ENCODE measurements around the gene CTSA.
"Not testable (repeated sequence)": the region's sequence is repeated elsewhere in the genome, so short reads cannot be mapped to it uniquely, and the experiment has no call there.

Gene CTSA

DNA sequence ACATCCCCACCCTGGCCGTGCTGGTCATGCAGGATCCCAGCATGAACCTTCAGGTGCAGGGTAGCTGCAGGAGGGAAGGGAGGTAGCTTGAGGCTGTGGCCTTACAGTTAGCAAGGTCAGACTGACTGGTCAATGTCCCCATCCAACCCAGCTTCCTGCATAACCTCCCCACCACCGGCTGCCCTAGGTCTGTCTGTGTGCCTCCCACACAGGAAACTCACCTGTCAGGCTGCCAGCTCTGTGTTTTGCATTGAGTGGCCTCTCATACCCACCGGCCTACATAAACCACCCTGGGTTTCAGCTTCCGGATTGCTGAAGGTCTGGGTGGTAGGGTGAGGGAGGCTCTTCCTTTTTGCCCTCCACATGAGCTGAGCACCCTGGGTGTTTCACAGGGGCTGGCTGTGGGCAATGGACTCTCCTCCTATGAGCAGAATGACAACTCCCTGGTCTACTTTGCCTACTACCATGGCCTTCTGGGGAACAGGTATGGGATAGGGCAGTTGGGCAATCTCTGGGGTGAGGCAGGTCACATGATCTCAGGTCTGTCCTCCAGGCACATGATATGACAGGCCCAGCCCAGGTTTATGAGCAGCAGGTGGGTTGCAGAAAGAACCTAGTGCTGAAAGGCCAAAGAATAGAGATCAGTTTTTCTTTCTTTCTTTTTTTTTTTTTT, 1.8 kb downstream of the CTSA start:
- H3K4me3 ChIP-seq (ENCODE audit: low read depth, low read length): no peak overlapping the region

DNA sequence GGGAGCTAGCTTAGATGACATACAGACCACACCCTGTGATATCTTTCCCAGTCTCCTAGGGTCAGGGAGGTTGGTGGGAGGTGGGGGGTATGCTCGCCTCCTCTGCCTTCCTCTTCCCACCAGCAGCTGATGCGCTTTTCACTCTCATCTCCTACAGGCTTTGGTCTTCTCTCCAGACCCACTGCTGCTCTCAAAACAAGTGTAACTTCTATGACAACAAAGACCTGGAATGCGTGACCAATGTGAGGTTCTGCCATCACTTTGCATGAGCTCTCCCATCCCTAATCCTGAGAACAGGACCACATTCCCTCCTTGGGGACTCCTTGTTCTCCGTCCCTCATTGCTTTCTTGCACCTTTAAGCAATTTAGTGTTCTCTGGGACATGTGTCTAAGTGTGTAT, 2.7 kb downstream of the CTSA start:
- H3K4me3 ChIP-seq (ENCODE audit: low read depth, low read length): no peak overlapping the region

DNA sequence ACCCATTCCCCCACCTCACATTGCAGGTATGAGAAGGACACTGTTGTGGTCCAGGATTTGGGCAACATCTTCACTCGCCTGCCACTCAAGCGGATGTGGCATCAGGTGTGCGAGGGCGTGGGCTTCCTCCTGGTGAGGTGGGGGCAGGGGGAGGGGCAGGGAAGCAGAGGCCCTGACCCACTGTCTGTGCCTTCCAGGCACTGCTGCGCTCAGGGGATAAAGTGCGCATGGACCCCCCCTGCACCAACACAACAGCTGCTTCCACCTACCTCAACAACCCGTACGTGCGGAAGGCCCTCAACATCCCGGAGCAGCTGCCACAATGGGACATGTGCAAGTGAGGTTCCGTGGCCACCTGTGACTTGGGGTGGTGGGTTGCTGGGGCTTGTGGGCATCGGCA, 3.7 kb downstream of the CTSA start:
- no peak overlapping the region for H3K4me3 ChIP-seq (ENCODE audit: low read depth, low read length)

DNA sequence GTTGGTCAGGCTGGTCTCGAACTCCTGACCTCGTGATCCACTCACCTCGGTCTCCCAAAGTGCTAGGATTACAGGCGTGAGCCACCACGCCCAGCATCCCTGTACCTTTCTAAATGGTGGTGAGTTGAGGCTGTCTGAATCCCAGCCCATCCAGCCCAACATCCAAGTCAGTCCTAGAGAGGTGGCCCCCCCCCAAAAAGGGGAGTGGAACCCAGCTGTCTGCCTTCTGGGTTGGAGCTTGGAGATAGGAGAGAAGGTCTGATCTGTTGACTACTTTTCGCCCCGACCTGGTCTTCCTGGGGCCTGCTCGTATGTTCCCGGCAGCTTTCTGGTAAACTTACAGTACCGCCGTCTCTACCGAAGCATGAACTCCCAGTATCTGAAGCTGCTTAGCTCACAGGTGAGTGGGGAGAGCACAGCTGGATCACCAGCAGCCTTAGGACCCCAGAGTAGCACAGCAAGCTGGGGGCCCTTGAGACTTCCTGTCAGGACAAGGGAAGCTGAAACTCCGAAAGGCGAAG, 5.6 kb downstream of the CTSA start:
- no peak overlapping the region for H3K4me3 ChIP-seq (ENCODE audit: low read depth, low read length)

DNA sequence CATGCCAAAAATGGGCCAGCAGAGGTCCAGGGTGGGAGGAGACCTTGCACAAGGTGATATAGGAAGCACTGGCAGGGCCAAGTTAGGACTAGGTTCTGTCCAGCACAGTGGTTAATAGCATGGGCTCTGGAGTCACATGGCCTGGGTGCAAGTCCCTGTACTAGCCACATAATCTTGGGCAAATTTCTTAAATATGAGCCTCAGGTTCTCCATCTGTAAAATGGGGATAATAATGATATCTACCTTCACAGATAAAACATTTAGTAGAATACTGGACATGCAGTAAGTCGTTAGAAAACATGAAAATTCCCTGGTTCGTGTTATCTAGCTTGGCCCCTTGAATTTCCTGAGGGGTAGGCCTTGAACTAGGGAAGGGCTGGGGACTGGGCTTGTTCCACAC, 6.2 kb downstream of the CTSA start:
- H3K4me3 ChIP-seq (ENCODE audit: low read depth, low read length): no peak overlapping the region

DNA sequence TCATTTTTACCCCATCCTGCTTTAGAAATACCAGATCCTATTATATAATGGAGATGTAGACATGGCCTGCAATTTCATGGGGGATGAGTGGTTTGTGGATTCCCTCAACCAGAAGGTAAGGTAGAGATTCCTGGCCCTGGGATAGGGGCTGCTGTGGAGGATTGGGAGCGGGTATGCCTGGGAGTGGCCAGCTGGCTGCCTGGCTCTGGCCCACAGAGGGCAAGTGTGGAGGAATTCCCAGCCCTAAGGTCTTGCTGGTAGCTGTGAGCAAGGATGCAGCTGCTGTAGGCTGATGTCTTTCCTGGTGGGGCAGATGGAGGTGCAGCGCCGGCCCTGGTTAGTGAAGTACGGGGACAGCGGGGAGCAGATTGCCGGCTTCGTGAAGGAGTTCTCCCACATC, 6.6 kb downstream of the CTSA start:
- no peak overlapping the region for H3K4me3 ChIP-seq (ENCODE audit: low read depth, low read length)

DNA sequence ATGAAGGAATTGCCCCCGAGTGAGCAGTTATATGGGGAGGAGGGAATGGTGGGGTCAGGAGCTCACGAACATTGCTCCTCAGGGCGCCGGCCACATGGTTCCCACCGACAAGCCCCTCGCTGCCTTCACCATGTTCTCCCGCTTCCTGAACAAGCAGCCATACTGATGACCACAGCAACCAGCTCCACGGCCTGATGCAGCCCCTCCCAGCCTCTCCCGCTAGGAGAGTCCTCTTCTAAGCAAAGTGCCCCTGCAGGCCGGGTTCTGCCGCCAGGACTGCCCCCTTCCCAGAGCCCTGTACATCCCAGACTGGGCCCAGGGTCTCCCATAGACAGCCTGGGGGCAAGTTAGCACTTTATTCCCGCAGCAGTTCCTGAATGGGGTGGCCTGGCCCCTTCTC, 7.2 kb downstream of the CTSA start:
- no peak overlapping the region for H3K4me3 ChIP-seq (ENCODE audit: low read depth, low read length)

DNA sequence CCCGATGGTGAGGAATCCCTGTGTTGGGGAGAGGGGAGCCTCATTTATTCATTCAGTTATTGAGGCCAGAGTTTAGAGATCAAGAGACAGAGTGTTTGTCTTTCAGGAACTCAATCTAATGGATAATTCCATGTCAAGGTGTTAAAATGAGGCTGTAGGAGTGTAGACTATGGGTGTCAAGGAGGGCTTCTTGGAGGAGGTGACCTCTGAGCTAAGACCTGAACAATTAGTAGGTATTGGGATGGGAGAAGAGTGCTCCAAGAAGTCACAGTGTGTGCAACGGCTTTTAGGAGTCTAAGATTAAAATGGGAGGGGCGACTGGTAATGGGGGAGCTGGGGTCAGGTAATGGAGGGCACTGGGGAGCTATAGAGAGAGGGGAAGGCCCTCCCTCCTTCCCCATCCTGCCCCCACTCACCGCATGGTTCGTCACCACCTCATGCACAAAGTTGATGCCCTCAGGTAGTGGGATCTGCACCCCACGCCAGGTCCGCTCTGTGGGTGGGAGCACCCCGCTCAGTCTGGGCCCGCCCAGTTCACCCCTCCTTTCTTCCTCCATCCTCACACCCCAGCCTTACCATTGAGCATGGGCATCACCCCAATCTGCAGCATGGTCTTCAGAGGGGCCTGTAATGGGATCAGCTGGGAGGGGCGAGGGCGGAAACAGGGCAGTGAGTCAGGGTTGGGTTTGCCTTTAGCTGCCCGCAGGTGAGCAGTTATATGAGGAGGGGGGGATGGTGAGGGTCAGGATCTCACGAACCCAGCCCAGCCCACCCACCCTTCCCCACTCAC, 8.1 kb downstream of the CTSA start:
- H3K4me3 ChIP-seq (ENCODE audit: low read depth, low read length): no peak overlapping the region

DNA sequence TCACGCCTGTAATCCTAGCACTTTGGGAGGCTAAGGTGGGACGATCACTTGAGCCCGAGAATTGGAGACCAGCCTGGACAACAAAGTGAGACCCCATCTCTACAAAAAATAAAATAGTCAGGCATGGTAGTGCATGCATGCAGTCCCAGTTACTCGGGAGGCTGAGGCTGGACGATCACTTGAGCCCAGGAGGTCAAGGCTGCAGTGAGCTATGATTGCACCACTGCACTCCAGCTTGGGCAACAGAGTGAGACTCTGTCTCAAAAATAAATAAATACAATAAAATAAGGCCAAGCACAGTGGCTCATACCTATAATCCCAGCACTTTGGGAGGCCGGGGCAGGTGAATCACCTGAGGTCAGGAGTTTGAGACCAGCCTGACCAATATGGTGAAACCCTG, 10.2 kb downstream of the CTSA start:
- not testable (repeated sequence) for H3K4me3 ChIP-seq (ENCODE audit: low read depth, low read length)

DNA sequence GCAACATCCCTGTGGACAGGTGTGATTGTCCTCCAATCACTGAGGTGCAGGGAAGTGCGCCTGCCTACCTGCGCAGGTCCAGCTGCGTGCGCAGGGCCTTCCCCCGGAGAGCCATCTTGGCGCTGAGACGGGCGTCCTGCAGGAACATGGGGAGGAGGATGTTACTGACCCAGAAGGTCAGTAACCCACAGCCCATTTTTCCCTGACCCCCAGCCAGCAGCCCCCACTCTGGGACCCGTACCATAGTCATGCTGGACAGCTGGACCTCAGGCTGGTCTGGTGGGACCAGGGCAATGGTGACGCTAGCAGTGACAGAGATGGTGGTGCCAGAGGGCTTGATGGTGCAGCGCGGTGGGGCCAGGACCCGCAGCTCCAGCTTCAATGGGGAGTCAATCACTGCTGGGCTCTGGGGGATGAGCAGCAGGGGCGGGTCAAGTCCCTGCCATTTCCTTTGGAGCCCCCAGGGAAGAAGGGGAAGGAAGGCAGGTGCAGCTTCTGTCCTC, 11.1 kb downstream of the CTSA start:
- no peak overlapping the region for H3K4me3 ChIP-seq (ENCODE audit: low read depth, low read length)

DNA sequence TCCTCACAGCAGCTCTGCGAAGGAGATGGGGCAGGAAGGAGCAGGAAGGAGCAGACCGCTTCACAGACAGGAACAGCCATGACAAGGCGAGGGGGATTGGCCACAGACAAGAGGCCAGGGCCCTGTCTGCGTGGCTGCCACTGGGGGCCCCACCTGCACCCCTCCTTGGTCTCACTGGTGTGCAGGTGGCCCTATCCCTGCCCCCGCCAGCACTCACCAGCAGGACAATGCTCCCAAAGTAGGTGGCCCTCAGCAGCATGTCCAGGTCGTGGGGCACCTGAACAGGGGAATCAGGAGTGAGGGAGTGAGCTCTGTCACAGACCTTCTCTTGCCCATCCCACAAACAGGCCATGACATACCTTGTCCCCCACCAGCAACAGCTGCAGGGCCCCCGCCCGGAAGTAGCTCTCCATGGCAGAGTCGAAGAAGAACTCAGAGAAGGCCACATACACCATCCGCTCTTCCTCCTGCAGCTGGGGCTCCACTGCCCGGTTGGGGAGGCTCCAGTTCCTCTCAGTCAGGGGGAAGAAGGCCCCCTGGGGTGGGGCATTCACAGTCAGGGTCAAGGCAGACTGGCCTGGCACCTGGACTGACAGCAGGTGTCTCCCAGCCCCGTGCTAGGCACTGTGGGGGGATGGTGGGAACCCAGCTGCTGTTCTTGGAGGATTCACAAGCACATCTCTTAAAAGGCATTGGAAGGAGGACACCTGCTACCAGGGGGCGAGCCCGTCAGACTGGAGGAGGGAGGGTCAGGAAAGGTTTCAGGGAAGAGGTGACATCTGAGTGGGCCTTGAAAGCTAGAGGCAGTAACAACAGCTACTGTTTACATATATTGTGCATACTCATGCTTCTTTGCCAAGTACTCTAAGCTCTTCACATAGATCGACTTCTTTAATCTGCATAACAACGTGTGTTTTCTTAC, 13.7 kb downstream of the CTSA start:
- no peak overlapping the region for H3K4me3 ChIP-seq (ENCODE audit: low read depth, low read length)

DNA sequence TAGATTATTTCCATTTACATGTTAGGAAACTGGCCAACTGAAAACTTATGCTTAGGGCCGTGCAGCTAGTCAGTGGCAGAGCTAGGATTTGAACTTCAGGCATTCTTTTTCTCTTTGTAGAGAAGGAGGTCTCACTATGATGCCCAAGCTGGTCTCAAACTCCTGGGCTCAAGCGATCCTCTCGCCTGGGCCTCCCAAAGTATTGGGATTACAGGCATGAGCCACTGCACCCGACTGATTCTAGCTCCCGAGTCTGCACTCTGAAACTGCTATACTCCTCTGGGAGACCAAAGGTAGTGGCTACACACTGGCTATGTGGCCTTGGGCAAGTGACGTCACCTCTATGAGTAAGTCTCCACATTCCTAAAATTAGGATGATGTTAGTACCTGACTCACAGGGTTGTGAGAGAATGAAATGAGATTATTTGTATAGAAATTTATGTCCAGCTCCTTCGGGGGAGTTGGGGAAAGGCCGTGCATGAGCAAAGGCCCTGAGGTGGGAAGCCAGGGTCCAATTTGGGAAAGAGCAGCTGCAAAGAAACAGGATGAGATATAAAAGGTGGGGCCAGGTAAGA, 14.5 kb downstream of the CTSA start:
- no peak overlapping the region for H3K4me3 ChIP-seq (ENCODE audit: low read depth, low read length)

DNA sequence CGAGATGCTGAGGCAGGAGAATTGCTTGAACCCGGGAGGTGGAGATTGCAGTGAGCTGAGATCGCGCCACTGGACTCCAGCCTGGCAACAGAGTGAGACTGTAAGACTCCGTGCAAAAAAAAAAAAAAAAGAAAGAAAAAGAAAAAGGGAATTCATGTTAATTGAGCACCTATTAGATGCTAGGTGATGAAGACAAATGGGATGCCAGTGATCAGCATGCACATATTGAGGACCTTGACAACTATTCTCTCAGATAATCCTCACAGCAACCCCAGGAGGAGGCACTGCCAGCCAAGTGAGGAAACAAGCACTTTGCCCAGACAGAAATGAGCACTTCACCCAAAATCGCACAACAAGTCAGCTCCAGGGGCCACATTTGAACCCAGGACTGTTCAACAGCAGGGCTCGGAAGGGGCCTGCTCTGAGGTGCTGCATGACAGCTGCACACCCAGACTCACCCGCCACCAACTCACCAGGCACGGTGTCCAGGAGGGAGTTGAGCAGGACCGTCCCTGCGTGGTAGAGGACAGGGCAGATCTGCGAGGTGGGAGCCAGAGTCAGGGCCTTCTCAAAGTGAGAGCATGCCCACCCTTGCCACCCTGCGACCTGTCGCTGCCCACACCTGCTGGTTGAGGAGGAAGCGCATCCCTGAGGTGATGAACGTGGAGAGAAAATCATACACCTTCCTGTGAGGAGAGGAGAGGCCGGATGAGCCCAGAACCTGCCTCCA, 16.2 kb downstream of the CTSA start:
- H3K4me3 ChIP-seq (ENCODE audit: low read depth, low read length): no peak overlapping the region

DNA sequence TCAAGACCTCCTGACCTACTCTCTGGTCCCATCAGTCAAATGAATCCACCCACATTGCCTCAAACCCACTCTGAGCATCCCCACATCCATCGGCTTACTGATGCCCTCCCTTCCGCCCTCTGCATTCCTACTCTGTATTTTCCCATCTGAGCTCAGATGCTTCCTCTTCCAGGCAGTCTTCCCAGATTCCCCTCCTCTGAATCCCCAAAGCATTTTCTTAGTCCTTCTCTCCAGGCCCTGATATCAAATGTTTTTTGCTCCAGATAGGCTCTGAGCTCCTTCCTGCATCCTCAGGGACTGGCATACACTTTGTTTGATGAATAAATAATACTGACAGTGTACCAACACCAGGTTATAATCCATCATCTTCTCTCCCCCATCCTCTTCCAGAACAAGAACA, 16.9 kb downstream of the CTSA start:
- H3K4me3 ChIP-seq (ENCODE audit: low read depth, low read length): no peak overlapping the region

DNA sequence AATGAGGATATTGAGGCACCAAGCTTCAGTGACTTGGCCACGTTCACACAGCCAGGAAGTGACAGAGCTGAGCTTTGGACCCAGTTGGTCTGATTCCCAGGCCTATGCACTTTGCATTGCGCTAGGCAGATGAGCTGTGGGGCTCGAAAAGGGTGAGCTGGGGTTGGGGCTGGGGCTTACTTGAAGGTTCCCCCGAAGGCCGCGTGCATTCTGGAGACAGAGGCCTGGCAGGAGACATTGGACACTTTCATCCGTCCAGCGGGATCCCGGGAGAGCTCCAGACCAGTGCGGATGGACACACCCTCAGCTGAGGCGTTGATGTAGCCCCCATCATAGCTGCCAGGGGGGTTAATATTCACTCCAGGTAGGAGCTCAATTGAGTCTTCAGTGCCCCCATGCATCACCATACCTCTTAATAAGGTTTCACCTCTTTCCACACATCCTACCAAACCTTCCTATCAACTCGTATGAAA, 18.2 kb downstream of the CTSA start:
- H3K4me3 ChIP-seq (ENCODE audit: low read depth, low read length): no peak overlapping the region

DNA sequence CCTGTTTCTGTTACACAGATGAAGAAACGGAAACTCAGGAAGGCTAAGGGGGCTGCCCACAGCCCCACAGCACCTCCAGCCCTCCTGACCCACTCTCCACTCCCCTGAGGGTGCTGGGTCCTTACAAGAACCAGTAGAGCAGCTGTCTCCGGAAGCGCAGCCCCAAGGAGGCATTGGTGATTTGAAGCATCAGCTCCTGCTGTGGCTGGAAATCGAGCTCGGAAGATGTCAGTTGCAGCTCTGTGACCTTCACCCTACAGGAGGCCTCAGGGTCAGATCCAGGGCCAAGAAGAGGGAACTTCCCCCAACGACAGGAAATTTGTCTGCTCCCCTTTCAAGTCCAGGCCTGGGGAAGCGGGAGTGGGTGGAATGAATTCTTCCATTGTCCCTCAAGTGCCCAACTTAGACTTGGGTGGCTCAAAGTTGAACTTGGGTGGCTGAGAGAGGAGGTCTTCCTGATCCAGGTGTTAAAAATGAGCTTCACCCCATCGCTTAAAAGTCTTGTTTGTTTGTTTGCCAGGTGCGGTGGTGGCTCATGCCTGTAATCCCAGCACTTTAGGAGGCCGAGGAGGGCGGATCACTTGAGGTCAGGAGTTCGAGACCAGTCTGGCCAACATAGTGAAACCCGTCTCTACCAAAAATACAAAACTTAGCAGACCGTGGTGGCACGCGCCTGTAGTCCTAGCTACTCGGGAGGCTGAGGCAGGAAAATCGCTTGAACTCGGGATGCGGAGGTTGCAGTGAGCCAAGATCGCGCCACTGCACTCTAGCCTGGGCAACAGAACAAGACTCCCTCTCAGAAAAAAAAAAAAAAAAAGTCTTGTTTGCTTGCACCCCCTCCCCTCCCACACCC, 18.9 kb downstream of the CTSA start:
- no peak overlapping the region for H3K4me3 ChIP-seq (ENCODE audit: low read depth, low read length)

DNA sequence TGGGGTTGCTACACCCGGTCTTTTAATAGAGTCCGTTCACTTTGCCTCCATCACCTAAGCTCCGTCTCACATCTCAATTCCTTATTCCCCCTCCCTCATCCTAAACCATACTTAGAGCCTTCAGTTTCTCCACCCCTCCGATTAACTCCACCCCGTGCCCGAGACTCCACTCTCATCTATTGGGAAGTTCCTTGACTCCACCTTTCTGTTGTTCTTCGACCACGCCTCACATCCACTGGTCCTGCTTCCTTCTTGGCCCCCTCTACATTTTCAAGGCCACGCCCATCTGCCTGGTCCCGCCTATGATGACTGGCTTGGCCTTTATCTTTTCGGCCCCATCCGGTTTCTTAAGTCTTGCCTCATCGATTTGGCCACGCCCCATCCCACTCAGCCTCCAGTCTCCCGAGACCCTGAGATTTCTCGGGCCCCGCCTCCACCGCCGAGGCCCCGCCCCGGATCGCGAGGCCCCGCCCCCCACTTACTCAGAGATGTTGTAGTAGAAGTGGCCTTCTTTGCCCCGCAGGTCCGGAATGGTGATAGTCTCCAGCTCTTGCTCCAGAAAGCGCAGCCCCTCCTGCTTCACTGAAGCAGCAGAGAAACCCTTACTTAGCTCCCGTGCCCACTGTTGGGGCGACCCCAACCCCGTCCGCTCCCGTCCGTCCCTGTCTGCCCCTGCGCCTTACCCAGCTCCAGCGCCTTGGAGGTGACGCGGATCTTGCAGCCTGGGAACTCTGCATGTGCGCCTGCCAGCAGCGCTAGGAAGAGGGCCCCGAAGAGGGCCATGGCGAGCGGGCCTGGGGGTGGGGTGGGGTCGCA, 19.7 kb downstream of the CTSA start:
- H3K4me3 ChIP-seq (ENCODE audit: low read depth, low read length): peak overlapping the region; percentile 66

Data from iPS-11a (cell line).